Hematopoietic multipotent progenitor cell treated with erythropoietin and hydrocortisone succinate and interleukin-3 and kit ligand, for 17 days (in vitro differentiated cells): ENCODE results near the gene KIF20B.
"Not testable (repeated sequence)": the region's sequence is repeated elsewhere in the genome, so short reads cannot be mapped to it uniquely, and the experiment has no call there.

Experiments
- DNase-seq: peaks from one replicate; pipeline ENCODE4 v3.0.0-alpha.2; 2015; ENCODE audit warnings: low spot score

The KIF20B gene

DNA sequence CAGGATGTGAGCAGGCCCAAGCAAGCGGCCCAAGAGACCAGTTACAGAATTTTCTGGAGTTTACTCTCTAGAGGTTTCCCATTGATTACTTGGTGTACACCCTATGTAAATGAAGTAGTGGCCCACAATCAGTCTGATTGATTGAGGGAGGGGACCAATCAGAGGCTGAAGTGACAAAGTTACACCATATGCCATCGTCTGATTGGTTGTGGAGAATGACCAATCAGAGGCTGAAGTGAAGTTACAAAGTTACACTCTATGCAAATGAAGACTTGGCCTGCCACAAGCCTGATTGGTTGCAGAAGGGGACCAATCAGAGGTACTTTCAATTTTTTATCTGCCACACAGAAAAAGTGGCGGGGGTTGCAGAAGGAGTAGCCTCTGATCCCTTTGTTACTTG is 83.7 kb downstream of the KIF20B start:
- DNase-seq, result peak; percentile 17

GRCh38 chr10:89789188-89789877 is 87.9 kb downstream of the KIF20B start:
- DNase-seq, result no peak

DNA sequence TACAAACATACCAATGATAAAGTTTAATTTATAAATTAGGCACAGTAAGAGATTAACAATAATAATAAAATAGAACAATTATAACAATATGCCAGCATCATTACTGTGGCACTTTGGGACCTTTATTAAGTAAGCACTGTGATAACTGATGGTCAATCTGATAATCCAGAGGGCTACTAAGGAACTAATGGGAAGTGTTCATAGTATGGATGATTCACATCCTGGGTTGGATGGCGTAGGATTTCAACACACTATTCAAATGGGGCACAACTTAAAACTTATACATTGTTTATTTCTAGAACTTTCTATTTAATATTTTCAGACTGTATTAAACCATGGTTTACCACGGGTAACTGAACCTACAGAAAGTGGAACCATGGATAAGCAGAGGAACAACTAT is 90.8 kb downstream of the KIF20B start:
- DNase-seq, result no peak

GRCh38 chr10:89793649-89794254 is 92.4 kb downstream of the KIF20B start:
- DNase-seq, result peak; percentile 34

GRCh38 chr10:89795840-89796239 is 94.5 kb downstream of the KIF20B start:
- DNase-seq, result no peak

GRCh38 chr10:89798092-89798491 is 96.7 kb downstream of the KIF20B start:
- no peak for DNase-seq

GRCh38 chr10:89799573-89799972 is 98.2 kb downstream of the KIF20B start:
- no peak for DNase-seq

GRCh38 chr10:89805599-89806013 is 104.2 kb downstream of the KIF20B start:
- DNase-seq, result no peak

DNA sequence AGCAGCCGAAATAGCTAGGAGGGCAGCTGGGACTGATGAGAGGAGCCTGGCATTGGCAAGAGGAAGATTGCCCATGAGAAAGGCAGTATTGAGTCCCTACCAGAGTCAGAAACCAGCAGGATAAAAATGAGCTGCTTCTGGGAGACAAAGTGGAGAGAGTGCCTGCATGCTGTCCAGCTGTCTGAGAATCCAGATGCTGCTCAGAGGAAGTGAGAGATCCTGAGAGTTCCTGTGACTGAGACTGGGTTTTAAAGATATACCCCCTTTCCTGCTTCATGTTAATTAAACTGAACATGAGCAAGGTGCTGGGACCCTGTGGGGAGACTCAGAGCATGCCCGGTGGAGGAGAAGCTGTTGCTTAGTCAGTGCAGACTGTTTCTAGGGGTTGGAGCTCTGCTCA is 107.5 kb downstream of the KIF20B start:
- no peak for DNase-seq

DNA sequence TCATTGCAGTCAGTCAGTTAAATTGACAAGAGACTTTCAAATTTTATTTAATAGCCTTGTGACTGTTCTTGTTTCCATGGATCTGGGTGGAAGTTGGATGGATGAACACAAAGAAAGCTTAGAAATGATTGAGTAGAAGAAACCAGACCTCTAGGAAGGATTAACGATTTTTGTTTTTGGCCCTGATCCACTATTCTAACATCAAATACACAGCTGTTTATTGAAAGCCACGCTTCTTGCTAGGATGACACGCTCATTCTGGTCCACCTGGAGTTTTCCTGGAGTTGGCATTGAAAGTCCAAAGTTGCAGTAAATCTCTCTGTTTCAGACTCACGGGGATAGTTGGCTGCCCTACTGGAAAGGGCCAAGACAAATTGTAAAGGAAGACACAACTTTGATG is 108.4 kb downstream of the KIF20B start:
- no peak for DNase-seq

GRCh38 chr10:89810908-89811525 is 109.6 kb downstream of the KIF20B start:
- no peak for DNase-seq

GRCh38 chr10:89813546-89813945 is 112.2 kb downstream of the KIF20B start:
- no peak for DNase-seq

DNA sequence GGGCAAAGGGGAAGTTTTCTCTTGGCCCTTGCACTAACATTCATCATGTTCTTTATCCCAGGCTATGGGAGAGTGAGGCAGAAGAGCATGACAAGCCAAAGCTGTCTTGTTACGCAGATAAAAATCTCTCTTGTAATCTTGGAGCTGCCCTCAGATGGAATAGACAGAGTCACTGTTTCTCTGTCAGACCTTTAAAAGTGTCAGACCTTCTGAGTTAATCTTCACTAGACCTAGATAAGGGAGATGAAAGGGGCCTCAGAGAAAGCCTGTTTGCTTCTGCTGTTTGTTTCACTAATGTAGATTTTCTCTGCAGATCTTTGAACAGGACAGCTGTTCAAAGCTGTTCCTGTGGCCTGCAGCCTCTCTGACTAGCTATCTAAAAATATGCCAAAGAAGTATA is 112.9 kb downstream of the KIF20B start:
- DNase-seq, result no peak

- DNase-seq, result no peak
Observed at GRCh38 chr10:89815049-89815853, 113.9 kb downstream of the KIF20B start.

DNA sequence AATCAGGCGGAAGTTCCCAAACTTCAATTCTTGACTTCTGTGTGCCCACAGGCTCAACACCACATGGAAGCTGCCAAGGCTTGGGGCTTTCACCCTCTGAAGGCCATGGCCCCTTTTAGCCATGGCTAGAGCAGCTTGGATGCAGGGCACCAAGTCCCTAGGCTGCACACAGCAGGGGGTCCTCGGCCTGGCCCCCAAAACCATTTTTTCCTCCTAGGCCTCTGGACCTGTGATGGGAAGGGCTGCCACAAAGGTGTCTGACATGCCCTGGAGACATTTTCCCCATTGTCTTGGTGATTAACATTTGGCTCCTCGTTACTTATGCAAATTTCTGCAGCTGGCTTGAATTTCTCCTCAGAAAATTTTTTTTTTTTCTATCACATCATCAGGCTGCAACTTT is 117.6 kb downstream of the KIF20B start:
- not testable (repeated sequence) for DNase-seq
